HepG2 (cell line): ENCODE results near the gene HOTAIR. TPM values are rescaled to one million over a fixed set of nuclear protein-coding genes. Genes with fewer than 3 reads are reported as not detected.

Experiments used
- ATAC-seq: fragments of 200-7000 bp; cut with Tn5 transposase; 3 replicates; pipeline ENCODE4 v1.9.1; 2020; ENCODE audit warnings: mild to moderate bottlenecking, moderate library complexity
- BruUV-seq: library from RNA; stranded (reverse); fragments of 400-500 nt; replicated peaks from 2 replicates; lab custom pipeline; 2021; lab: Mats Ljungman, UMichigan
- CTCF ChIA-PET: fragments of 300-600 bp; formaldehyde crosslinking; extraction: SDS; loops from one replicate; lab custom pipeline; 2021; ENCODE audit warnings: low total read pairs, inconsistent platforms, low intra/inter-chr PET ratio; lab: Yijun Ruan, JAX
- POLR2A ChIA-PET: fragments of 350-600 bp; sonication (Branson Sonifier 250); formaldehyde crosslinking; loops from one replicate; lab custom pipeline; 2020; ENCODE audit warnings: antibody characterized with exemption, inconsistent platforms; lab: Yijun Ruan, JAX
- DNase-seq: peaks from one replicate; pipeline ENCODE4 v3.0.0-alpha.2; 2015; ENCODE audit warnings: low spot score
- FAIRE-seq: peaks from 3 replicates; lab custom pipeline; 2011; peaks lifted over from hg19 to GRCh38; lab: Jason Lieb, UNC
- H2AFZ ChIP-seq: one replicate; pipeline ENCODE4 v1.6.1; 2011; ENCODE audit warnings: low read length, inconsistent platforms
- H3K27ac ChIP-seq: fragments of 300-600 bp; 3 replicates; pipeline ENCODE4 v1.8.0; 2011; ENCODE audit warnings: mixed run types, mild to moderate bottlenecking, mixed read lengths, low read length, inconsistent platforms; ENCODE audit not compliant: insufficient read depth; ENCODE audit errors: extremely low read length
- H3K27me3 ChIP-seq, 2 experiments: fragments of 200-600 bp in 1 of 2; 2 replicates in 1 of 2; 3 replicates in 1 of 2; pipeline versions ENCODE4 v1.6.0 to v1.8.0; 2011; ENCODE audit warnings: low read length in 2 of 2, mild to moderate bottlenecking in 2 of 2, moderate library complexity in 2 of 2, inconsistent platforms in 1 of 2; ENCODE audit not compliant: insufficient read depth in 2 of 2, control insufficient read depth in 1 of 2
- H3K36me3 ChIP-seq, 2 experiments: fragments of 200-600 bp in 1 of 2; replicated peaks in 1 of 2; 2 replicates in 1 of 2; 3 replicates in 1 of 2; pipeline versions ENCODE4 v1.5.1 to v1.8.0; 2011; ENCODE audit warnings: low read length in 2 of 2, inconsistent platforms in 1 of 2; ENCODE audit not compliant: insufficient read depth in 2 of 2, control insufficient read depth in 1 of 2
- H3K4me1 ChIP-seq: 2 replicates; pipeline ENCODE4 v1.5.1; 2012; ENCODE audit warnings: low read length, inconsistent platforms; ENCODE audit not compliant: insufficient read depth
- H3K4me2 ChIP-seq: 2 replicates; pipeline ENCODE4 v1.6.0; 2011; ENCODE audit warnings: low read depth, low read length, inconsistent platforms
- H3K4me3 ChIP-seq, 3 experiments: fragments of 200-600 bp in 1 of 3; sonication (generic), shearing (Covaris generic) in 1 of 3; replicated peaks in 1 of 3; 2 replicates each; pipeline ENCODE4 v1.5.1; 2011 to 2016; ENCODE audit warnings: low read length in 3 of 3, inconsistent platforms in 2 of 3, low read depth in 2 of 3, mild to moderate bottlenecking in 2 of 3, control low read depth in 1 of 3, mixed read lengths in 1 of 3; ENCODE audit not compliant: insufficient read depth in 1 of 3
- H3K79me2 ChIP-seq: one replicate; pipeline ENCODE4 v1.6.1; 2011; ENCODE audit warnings: low read length, inconsistent platforms; ENCODE audit not compliant: insufficient read depth
- H3K9ac ChIP-seq: 2 replicates; pipeline ENCODE4 v1.6.0; 2011; ENCODE audit warnings: mild to moderate bottlenecking, low read depth, low read length, inconsistent platforms; ENCODE audit not compliant: insufficient read depth
- H3K9me3 ChIP-seq: 2 replicates; pipeline ENCODE4 v1.5.1; 2012; ENCODE audit warnings: mild to moderate bottlenecking, low read length
- H4K20me1 ChIP-seq: 2 replicates; pipeline ENCODE4 v1.6.0; 2011; ENCODE audit warnings: inconsistent platforms, mild to moderate bottlenecking, low read length, moderate library complexity; ENCODE audit not compliant: insufficient read depth
- EED ChIP-seq: sonication (generic); formaldehyde crosslinking; IDR thresholded peaks from 2 replicates; pipeline ENCODE4 v1.5.0; 2020; ENCODE audit warnings: mild to moderate bottlenecking, missing genetic modification reagents
- IKZF1 ChIP-seq: fragments of 450-650 bp; IDR thresholded peaks from 2 replicates; pipeline ENCODE4 v1.7.1; 2016
- MTA3 ChIP-seq: sonication (generic); formaldehyde crosslinking; IDR thresholded peaks from 2 replicates; pipeline ENCODE4 v1.4.0; 2020; ENCODE audit warnings: missing genetic modification reagents
- RAD21 ChIP-seq: fragments of 450-650 bp; formaldehyde crosslinking; IDR thresholded peaks from 2 replicates; pipeline ENCODE4 v1.5.0; 2020; ENCODE audit warnings: mild to moderate bottlenecking
- ZNF296 ChIP-seq: sonication (generic); formaldehyde crosslinking; conservative IDR thresholded peaks from 2 replicates; pipeline ENCODE4 v1.5.0; 2020; ENCODE audit warnings: mild to moderate bottlenecking, missing genetic modification reagents
- WGBS: methylation state at CpG from one replicate; pipeline ENCODE4 v1.1.6; 2017; ENCODE audit warnings: low lambda C conversion rate; 5-methylcytosine and 5-hydroxymethylcytosine counted together
- in situ Hi-C: cut with HindIII; loops from 2 replicates; pipeline ENCODE4 v1.10.0; 2017; ENCODE audit warnings: low pct_unique_long_range_greater_than_20kb; ENCODE audit not compliant: extremely low pct_ligation_motif_present
- intact Hi-C: fragments of 100-400 bp; cut with micrococcal nuclease; formaldehyde crosslinking; loops from one replicate; pipeline ENCODE4 v1.10.0; 2022; ENCODE audit not compliant: unreplicated experiment
- polyA plus RNA-seq, 8 experiments: library from polyadenylated mRNA; depleted of rRNA in 3 of 8; stranded (reverse) in 7 of 8; unstranded in 1 of 8; fragments of >200 nt; fragmentation: Illumina TruSeq in 4 of 8; extraction: Trizol in 4 of 8; gene quantifications; 2 replicates each; pipeline versions ENCODE4 v1.2.1 to v1.2.3, GENCODE V29; 2011 to 2016; ENCODE audit warnings: low read depth in 4 of 8, missing spikeins in 1 of 8, mixed read lengths in 1 of 8; ENCODE audit not compliant: insufficient read depth in 1 of 8
- total RNA-seq, 5 experiments: library from RNA; depleted of rRNA; stranded (reverse); fragments of >200 nt; fragmentation: Illumina TruSeq; extraction: Trizol; gene quantifications; 2 replicates each; pipeline ENCODE4 v1.2.3, GENCODE V29; 2016; ENCODE audit warnings: low read depth in 1 of 5
- TF ChIP-seq, protein P1 (sequence below): IDR thresholded peaks from 2 replicates; pipeline ENCODE4 v1.6.1; 2012; ENCODE audit warnings: inconsistent platforms
- TF ChIP-seq, protein P2 (sequence below): sonication (generic); formaldehyde crosslinking; IDR thresholded peaks from 2 replicates; pipeline ENCODE4 v1.4.0; 2020; ENCODE audit warnings: mild to moderate bottlenecking, missing genetic modification reagents

The HOTAIR gene
- total and polyA plus RNA-seq, 2 of the 13 experiments (the other 11 are each of a cell fraction or from before 2014, with no cell fraction given) = not detected

DNA sequence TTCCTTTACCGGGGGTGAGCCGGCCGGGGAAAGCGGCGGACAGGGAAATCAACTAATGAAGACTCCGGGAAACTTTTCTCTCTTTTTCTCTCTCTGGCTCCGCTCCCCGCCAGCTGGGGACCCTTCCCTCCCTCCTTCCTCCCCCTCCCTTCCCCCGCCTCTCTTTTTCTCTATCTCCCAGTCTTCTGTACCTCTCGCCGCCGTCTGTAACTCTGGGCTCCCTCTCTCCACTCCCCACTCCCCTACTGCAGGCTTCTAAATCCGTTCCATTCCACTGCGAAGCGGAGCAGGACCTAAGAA, 8.7 kb downstream of the HOTAIR start (continued):
- TF ChIP-seq, protein P1, sequence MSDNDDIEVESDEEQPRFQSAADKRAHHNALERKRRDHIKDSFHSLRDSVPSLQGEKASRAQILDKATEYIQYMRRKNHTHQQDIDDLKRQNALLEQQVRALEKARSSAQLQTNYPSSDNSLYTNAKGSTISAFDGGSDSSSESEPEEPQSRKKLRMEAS = no peak
- TF ChIP-seq MTA3 (CRISPR knock-in tag) (no peak), EED (CRISPR knock-in tag) (no peak), IKZF1 (no peak), RAD21 (CRISPR knock-in tag) (no peak), ZNF296 (CRISPR knock-in tag) (no peak)

DNA sequence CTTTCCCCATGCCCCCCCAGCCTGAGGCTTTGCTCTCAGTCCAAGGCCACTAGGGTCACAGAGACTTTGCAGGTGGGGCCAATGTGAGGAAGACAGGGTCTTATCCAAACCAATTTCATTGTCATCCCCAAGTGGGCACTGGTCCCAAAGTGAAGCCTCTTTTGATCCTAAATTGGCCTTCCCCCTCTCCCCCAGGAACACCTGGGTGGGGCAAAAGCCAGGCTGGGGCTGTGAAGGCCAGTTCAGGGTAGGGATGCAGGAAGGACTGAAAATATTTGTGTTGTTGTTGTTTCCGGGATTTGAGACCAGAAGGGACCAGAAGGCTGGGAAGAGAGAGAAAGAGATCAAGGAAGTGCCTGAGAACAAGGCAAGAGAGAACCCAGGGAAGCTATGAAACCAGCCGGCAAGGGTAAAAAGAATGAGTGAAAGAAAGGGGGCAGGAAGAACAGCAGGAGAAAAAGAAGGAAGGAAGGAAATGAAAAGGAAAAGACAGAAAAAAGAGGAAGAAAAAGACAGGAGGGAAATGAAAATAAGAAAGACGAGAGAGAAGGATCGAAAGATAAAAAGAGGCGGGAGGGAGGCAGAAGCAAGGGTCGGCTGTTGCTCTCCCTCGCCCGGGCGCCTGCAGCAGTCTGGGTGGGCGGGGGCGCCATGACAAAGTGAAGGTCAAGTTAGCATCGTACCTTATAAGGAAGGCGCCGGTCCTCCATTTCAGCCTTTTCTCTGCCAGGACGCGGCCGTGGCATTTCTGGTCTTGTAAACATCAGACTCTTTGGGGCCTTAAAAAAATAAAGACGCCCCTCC, 9.3 kb downstream of the HOTAIR start:
- no peak overlapping the region for H3K9ac ChIP-seq
- H3K79me2 ChIP-seq = no peaks in the 10 kb centered on the region
- no peak overlapping the region for H3K4me3 ChIP-seq
- CTCF ChIA-PET = no interaction called here
- no peak overlapping the region for H3K4me2 ChIP-seq
- 31% methylated on average over 15 of the region's 18 CpGs for WGBS
- intact Hi-C loops (no loop called here), in situ Hi-C loops (no loop called here)
- BruUV-seq = no TSS peak
- TF ChIP-seq, protein P2, sequence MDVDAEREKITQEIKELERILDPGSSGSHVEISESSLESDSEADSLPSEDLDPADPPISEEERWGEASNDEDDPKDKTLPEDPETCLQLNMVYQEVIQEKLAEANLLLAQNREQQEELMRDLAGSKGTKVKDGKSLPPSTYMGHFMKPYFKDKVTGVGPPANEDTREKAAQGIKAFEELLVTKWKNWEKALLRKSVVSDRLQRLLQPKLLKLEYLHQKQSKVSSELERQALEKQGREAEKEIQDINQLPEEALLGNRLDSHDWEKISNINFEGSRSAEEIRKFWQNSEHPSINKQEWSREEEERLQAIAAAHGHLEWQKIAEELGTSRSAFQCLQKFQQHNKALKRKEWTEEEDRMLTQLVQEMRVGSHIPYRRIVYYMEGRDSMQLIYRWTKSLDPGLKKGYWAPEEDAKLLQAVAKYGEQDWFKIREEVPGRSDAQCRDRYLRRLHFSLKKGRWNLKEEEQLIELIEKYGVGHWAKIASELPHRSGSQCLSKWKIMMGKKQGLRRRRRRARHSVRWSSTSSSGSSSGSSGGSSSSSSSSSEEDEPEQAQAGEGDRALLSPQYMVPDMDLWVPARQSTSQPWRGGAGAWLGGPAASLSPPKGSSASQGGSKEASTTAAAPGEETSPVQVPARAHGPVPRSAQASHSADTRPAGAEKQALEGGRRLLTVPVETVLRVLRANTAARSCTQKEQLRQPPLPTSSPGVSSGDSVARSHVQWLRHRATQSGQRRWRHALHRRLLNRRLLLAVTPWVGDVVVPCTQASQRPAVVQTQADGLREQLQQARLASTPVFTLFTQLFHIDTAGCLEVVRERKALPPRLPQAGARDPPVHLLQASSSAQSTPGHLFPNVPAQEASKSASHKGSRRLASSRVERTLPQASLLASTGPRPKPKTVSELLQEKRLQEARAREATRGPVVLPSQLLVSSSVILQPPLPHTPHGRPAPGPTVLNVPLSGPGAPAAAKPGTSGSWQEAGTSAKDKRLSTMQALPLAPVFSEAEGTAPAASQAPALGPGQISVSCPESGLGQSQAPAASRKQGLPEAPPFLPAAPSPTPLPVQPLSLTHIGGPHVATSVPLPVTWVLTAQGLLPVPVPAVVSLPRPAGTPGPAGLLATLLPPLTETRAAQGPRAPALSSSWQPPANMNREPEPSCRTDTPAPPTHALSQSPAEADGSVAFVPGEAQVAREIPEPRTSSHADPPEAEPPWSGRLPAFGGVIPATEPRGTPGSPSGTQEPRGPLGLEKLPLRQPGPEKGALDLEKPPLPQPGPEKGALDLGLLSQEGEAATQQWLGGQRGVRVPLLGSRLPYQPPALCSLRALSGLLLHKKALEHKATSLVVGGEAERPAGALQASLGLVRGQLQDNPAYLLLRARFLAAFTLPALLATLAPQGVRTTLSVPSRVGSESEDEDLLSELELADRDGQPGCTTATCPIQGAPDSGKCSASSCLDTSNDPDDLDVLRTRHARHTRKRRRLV = no peak
- H3K4me1 ChIP-seq = no peaks in the 10 kb centered on the region
- DNase-seq (no peak), ATAC-seq (no peak), FAIRE-seq (no peak)
- H2AFZ ChIP-seq = no peak overlapping the region
- no peak overlapping the region for H3K27ac ChIP-seq
- no peaks in the 10 kb centered on the region for H3K9me3 ChIP-seq
- H3K36me3 ChIP-seq = no peaks in the 10 kb centered on the region
- POLR2A ChIA-PET = no interaction called here
- H3K27me3 ChIP-seq = peaks cover 24 to 99% of the 10 kb centered on the region in 2 experiments
- H4K20me1 ChIP-seq = 0 out of 2 replicates have a peak, but pooled peaks cover 2% of the 10 kb centered on the region
